Ovary (tissue), 9 donors: ENCODE results near the gene MTRF1. TPM values are rescaled to one million over a fixed set of nuclear protein-coding genes. Genes with fewer than 3 reads are reported as not detected.
A peak's percentile ranks its signal among the peaks of the same experiment; 100 is the strongest.

Source experiments
- DNase-seq, 5 donors: peaks; one replicate each; pipeline ENCODE4 v3.0.0-alpha.2; 2019 to 2020
- H3K27ac ChIP-seq, 2 donors: fragments of 200-600 bp; one replicate each; pipeline versions ENCODE4 v1.5.1 to v1.8.0; 2019 to 2022
- H3K27me3 ChIP-seq: fragments of 200-600 bp; one replicate; pipeline ENCODE4 v1.8.0; 2022
- H3K36me3 ChIP-seq: fragments of 200-600 bp; sonication (generic); one replicate; pipeline ENCODE4 v1.5.1; 2019
- H3K4me1 ChIP-seq: one replicate; pipeline ENCODE4 v1.8.1; 2013; ENCODE audit warnings: mild to moderate bottlenecking, moderate library complexity; ENCODE audit not compliant: insufficient read depth
- H3K4me3 ChIP-seq: fragments of 200-600 bp; sonication (generic); one replicate; pipeline ENCODE4 v1.5.1; 2017
- H3K9me3 ChIP-seq, 2 donors: fragments of 200-600 bp in 1 of 2; sonication (generic) in 1 of 2; one replicate each; pipeline versions ENCODE4 v1.5.1 to v1.8.1; 2013 to 2019; ENCODE audit warnings: mild to moderate bottlenecking in 1 of 2, moderate library complexity in 1 of 2
- EP300 ChIP-seq: sonication (generic); formaldehyde crosslinking; IDR thresholded peaks from one replicate; pipeline ENCODE4 v1.6.1; 2017; ENCODE audit warnings: antibody characterized with exemption
- POLR2A ChIP-seq: fragments of 450-650 bp; IDR thresholded peaks from one replicate; pipeline ENCODE4 v1.6.1; 2017; ENCODE audit warnings: antibody characterized with exemption, mild to moderate bottlenecking, moderate library complexity
- WGBS, 3 donors: extraction: QIAGEN DNeasy Blood & Tissue Kit in 1 of 3; methylation state at CpG; one replicate each; pipeline versions ENCODE4 v1.1.5 to v1.1.7; 2013 to 2017; 5-methylcytosine and 5-hydroxymethylcytosine counted together
- intact Hi-C, 4 donors: fragments of 100-400 bp; cut with DNase I; formaldehyde crosslinking; loops; one replicate each; pipeline versions ENCODE4 v1.11.0 to v1.15.1; 2022 to 2023
- polyA plus RNA-seq, 2 donors: library from polyadenylated mRNA; stranded (reverse); fragments of 200-250 nt in 1 of 2; fragments of 350-450 nt in 1 of 2; fragmentation: Illumina TruSeq in 1 of 2; extraction: RNeasy Lipid Tissue Mini Kit (QIAGEN cat#74804) in 1 of 2; gene quantifications; one replicate each; pipeline ENCODE4 v1.2.3, GENCODE V29; 2013 to 2014
- total RNA-seq, 7 donors: library from RNA; depleted of rRNA in 2 of 7; stranded (reverse); fragments of >200 nt in 2 of 7; fragmentation: NEBNext Ultra II Directional in 3 of 7; extraction: Animal tissue kit (Norgen Biotek cat#: 25700) in 3 of 7; gene quantifications; one replicate each; pipeline versions ENCODE4 v1.1.0 to v1.2.4, GENCODE V29; 2016 to 2023
- TF ChIP-seq, protein P1 (sequence below), 3 donors: fragments of 450-650 bp in 2 of 3; fragments of 200-600 bp in 1 of 3; IDR thresholded peaks; one replicate each; pipeline versions ENCODE4 v1.5.1 to v1.8.0; 2016 to 2022; ENCODE audit warnings: antibody characterized with exemption in 3 of 3, mild to moderate bottlenecking in 1 of 3
- donor health status: DM: no; HTN: no; CAD: no; lungs with moderate emphysema.
- donor health status: DM: no; HTN: no; CAD: no.
- donor health status: Bipolar disorder and iron deficiency.
- donor health status: DM: yes; HTN: yes; CAD: no.
- donor health status: DM: no; HTN: no; CAD: no.
- donor health status: DM: yes; HTN: yes; CAD: no.

Gene MTRF1
- total and polyA plus RNA-seq, 9 donors = 6.4 to 12.2 (median 8.4) TPM

DNA sequence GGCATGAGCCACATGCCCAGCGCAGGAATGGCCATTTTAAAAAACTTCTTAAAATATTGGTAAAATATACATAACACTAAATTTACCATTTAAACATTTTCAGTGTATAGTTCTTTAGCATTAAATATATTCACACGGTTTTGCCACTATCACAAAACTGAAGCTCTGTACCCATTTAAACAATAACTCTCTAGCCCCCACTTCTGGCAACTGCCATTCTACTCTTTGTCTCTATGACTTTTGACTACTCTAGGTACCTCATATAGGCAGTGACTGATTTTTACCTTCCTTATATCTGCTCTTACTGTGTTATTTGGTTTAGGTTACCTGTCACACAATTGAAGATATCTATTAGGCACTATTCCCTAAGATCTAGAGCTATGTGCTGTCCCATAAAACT is 66.8 kb downstream of the MTRF1 start:
- H3K27ac ChIP-seq = no peak overlapping the region
- WGBS, 3 donors = 66 to 73% (median 72%) methylated on average over 2 of the region's 2 CpGs
- no peak for TF ChIP-seq EP300
- TF ChIP-seq POLR2A = no peak
- TF ChIP-seq, protein P1, sequence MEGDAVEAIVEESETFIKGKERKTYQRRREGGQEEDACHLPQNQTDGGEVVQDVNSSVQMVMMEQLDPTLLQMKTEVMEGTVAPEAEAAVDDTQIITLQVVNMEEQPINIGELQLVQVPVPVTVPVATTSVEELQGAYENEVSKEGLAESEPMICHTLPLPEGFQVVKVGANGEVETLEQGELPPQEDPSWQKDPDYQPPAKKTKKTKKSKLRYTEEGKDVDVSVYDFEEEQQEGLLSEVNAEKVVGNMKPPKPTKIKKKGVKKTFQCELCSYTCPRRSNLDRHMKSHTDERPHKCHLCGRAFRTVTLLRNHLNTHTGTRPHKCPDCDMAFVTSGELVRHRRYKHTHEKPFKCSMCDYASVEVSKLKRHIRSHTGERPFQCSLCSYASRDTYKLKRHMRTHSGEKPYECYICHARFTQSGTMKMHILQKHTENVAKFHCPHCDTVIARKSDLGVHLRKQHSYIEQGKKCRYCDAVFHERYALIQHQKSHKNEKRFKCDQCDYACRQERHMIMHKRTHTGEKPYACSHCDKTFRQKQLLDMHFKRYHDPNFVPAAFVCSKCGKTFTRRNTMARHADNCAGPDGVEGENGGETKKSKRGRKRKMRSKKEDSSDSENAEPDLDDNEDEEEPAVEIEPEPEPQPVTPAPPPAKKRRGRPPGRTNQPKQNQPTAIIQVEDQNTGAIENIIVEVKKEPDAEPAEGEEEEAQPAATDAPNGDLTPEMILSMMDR (IDR thresholded peaks at IDR 0.05) = no peak
- H3K27me3 ChIP-seq = no peaks in the 10 kb centered on the region
- H3K36me3 ChIP-seq = no peaks in the 10 kb centered on the region
- intact Hi-C loops = no loop called here
- H3K4me1 ChIP-seq = peaks cover 13% of the 10 kb centered on the region
- DNase-seq = no peak
- H3K9me3 ChIP-seq = no peaks in the 10 kb centered on the region
- no peak overlapping the region for H3K4me3 ChIP-seq

DNA sequence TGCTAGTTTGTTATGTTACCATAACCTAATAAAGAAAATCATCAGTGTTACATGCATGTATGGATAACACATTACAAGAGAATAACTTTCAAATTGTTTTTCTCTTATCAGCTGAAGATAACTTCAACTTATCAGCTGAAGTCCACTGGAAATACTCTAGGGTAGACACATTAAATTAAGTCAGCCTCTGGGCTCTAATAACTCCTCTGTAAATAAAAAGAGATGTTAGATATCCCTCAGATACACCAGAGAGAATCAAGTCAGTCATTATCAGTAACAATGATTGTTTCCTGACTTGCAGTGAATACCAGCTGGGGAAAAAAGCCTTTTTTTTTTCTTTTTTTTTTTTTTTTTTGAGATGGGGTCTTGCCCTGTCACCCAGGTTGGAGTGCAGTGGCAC is 67.4 kb downstream of the MTRF1 start:
- no peaks in the 10 kb centered on the region for H3K27me3 ChIP-seq
- no peaks in the 10 kb centered on the region for H3K36me3 ChIP-seq
- no peaks in the 10 kb centered on the region for H3K9me3 ChIP-seq
- TF ChIP-seq EP300 (no peak), POLR2A (no peak)
- TF ChIP-seq, protein P1 (IDR thresholded peaks at IDR 0.05) = no peak
- intact Hi-C loops = no loop called here
- no peak overlapping the region for H3K27ac ChIP-seq
- no peak for DNase-seq
- no peak overlapping the region for H3K4me3 ChIP-seq
- H3K4me1 ChIP-seq = peaks cover 13% of the 10 kb centered on the region

DNA sequence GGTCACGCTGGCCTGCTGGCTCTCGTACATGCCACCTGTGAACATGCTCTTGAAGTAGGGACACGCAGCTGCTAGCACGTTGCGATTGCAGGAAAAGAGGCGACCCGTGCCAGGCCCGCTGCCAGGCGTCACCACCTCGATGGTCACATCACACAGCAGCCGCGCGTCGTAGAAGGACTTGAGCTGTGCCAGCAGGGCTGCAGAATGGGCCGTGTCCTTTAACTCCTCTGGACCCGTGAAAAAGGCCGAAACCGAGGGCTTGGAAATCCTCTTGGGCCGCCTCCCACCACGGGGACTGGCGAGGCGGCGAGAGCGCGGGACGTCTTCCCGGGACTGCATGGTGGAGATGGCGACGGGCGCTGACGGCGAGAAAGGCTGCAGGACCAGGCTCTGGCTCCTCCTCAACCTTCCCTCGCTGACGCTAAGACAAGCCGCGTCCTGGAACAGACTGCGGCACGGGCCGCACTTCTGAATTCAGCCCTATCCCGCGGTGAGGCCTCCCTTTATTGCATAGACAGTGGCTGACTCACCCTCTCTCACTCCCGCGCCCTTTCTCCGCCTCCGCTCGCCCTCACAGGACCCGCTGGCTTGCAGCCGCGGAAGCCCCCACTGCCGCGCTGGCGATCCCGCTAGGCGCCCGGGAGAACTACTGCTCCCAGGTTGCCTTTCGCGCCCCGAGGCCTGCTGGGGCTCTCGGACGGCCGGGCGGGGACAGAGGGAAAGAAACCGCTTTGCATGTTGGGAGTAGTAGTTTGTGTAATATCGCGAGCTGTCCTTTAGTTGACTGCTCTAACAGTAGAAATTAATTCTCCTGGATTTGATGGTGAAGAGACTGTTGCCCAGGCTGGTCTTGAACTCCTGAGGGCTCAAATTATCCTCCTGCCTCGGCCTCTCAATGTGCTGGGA is 69.2 kb downstream of the MTRF1 start, which contains the start of gene KBTBD7:
KBTBD7 (minus strand) TSS at position 651 of the 906 bp plus-strand sequence; CDS start at position 339, 312 bp downstream.
- Histone ChIP-seq H3K9me3 (no peaks in the 10 kb centered on the region), H3K4me3 (peak within 1 kb of the TSS; percentile 86), H3K27ac (peak within 1 kb of the TSS; percentile 49 to 74), H3K27me3 (no peaks in the 10 kb centered on the region), H3K36me3 (no peaks in the 10 kb centered on the region), H3K4me1 (peaks cover 13% of the 10 kb centered on the region)
- TF ChIP-seq, protein P1 (IDR thresholded peaks at IDR 0.05) = peak in 1 of 3 donors; percentile 7
- no peak for TF ChIP-seq EP300
- peak; percentile 41 for TF ChIP-seq POLR2A
- intact Hi-C loops = loop anchor here in 2 of 4 donors (5.0 kb wide), 2 partner anchors 57 to 62 kb away; partner anchors contain the start of gene KBTBD6 (in 1 of the 2)
- WGBS, 3 donors = 7 to 14% (median 12%) methylated on average over 55 to 66 of the region's 66 CpGs
- DNase-seq = peak; percentile 91 to 95 (median 93)

DNA sequence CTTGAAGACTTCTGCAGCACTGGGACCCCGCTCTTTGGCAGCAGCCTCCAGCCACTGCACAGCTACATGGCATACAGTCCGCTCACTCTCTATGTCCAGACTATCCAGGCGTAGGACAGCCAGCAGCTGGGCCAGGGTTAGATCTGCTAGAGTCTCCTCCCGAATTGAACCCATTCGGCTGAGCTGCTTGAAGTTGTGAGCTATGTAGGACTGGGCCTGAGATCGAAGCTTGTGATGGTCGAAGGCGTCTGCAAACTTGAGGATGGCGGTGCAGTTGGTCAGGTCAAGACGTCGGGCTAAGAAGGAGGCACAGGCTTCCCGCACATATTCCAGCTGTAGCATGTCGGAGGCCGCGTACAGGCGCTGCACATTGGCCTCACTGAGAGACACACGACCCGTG is 69.9 kb downstream of the MTRF1 start:
- peak overlapping the region; percentile 86 for H3K4me3 ChIP-seq
- TF ChIP-seq EP300 = no peak
- TF ChIP-seq, protein P1 (IDR thresholded peaks at IDR 0.05) = no peak
- TF ChIP-seq POLR2A = no peak
- H3K27me3 ChIP-seq = no peaks in the 10 kb centered on the region
- no peaks in the 10 kb centered on the region for H3K36me3 ChIP-seq
- 95 to 97% (median 96%) methylated on average over 18 of the region's 18 CpGs for WGBS, 3 donors
- intact Hi-C loops = loop anchor here in 2 of 4 donors (5.0 kb wide), 2 partner anchors 56 to 61 kb away; partner anchors contain the start of gene KBTBD6 (in 1 of the 2)
- H3K9me3 ChIP-seq = no peaks in the 10 kb centered on the region
- DNase-seq = peak in 1 of 5 donors; percentile 40
- H3K4me1 ChIP-seq = peaks cover 13% of the 10 kb centered on the region
- no peak overlapping the region for H3K27ac ChIP-seq
